ENCODE data around the gene KCNG2. TPM values are rescaled to one million over a fixed set of nuclear protein-coding genes. Genes with fewer than 3 reads are reported as not detected.

The KCNG2 gene
- total and polyA plus RNA-seq, 10 of the 15 experiments (the other 5 are each of a cell fraction or from before 2014, with no cell fraction given), result 0.20 to 0.23 TPM; not detected in 8

- TF ChIP-seq, protein P1, sequence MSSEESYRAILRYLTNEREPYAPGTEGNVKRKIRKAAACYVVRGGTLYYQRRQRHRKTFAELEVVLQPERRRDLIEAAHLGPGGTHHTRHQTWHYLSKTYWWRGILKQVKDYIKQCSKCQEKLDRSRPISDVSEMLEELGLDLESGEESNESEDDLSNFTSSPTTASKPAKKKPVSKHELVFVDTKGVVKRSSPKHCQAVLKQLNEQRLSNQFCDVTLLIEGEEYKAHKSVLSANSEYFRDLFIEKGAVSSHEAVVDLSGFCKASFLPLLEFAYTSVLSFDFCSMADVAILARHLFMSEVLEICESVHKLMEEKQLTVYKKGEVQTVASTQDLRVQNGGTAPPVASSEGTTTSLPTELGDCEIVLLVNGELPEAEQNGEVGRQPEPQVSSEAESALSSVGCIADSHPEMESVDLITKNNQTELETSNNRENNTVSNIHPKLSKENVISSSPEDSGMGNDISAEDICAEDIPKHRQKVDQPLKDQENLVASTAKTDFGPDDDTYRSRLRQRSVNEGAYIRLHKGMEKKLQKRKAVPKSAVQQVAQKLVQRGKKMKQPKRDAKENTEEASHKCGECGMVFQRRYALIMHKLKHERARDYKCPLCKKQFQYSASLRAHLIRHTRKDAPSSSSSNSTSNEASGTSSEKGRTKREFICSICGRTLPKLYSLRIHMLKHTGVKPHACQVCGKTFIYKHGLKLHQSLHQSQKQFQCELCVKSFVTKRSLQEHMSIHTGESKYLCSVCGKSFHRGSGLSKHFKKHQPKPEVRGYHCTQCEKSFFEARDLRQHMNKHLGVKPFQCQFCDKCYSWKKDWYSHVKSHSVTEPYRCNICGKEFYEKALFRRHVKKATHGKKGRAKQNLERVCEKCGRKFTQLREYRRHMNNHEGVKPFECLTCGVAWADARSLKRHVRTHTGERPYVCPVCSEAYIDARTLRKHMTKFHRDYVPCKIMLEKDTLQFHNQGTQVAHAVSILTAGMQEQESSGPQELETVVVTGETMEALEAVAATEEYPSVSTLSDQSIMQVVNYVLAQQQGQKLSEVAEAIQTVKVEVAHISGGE (CRISPR knock-in tag; IDR thresholded peaks at IDR 0.05), result no peak
- TF ChIP-seq CHD4 (IDR thresholded peaks at IDR 0.05) (no peak), NFIC (IDR thresholded peaks at IDR 0.05; ENCODE audit: low read depth, low read length) (no peak), TCF12 (IDR thresholded peaks at IDR 0.05; ENCODE audit: low read depth, low read length) (no peak)
Observed at GRCh38 chr18:79871481-79872091, 73.8 kb downstream of the KCNG2 start (continued).

DNA sequence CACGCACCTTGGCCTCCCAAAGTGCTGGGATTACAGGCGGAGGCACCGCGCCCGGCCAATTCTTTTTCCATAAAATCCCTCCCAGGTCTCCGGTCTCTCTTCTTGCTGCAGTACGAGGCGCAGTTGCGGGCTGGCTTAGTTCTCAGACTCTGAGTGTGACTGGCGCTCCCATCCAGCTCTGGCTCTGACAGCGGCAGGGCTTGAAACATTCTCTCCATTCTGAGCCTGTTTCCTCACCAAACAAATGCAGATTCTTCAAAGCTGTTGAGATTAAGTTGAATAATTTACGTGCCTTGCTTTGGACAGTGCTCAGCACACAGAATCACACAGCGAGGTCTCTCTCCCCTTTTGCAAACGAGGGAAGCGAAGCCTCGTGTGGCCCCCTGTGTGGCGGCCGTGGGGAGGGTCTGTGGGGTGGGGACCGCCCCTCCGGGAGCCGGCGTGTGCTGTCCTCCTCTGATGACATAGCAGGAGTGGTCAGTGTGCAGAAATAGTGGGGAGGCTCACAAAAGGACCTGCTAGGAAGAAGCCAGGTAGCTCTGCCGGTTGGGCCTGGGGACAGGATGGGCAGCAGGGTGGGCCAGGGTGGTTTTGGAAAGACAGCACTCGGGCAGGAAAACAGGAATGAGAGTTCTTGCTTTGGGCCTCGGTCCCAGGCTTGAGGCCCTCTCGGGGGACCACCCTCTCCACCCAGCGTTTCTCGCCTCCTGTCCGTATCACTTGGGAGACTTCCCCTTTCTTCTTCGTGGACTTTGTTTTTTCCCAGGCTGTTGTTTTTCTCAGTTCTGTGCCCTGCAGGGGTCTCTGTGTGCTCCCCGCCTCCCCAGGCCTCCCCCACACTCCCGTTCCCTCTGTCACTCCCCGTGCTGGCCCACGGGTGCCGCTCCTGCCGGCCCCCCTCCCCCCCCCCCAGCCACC lies 75.0 kb downstream of the KCNG2 start:
- ATAC-seq (no peak), DNase-seq (ENCODE audit: low read depth, low spot score) (no peak), FAIRE-seq (no peak)
- Histone ChIP-seq H2AFZ (ENCODE audit: control insufficient read depth, low read depth, low read length) (no peak overlapping the region), H3K4me3 (no peak overlapping the region), H3K9ac (ENCODE audit: control insufficient read depth, insufficient read depth, low read length) (no peak overlapping the region), H3K27ac (ENCODE audit: control insufficient read depth, insufficient read depth) (no peak overlapping the region), H4K20me1 (ENCODE audit: control insufficient read depth, insufficient read depth) (no peaks in the 10 kb centered on the region), H3K36me3 (ENCODE audit: control insufficient read depth in 2 of 2, insufficient read depth in 2 of 2, low read length in 1 of 2) (no peaks in the 10 kb centered on the region), H3K9me3 (replicated peaks; ENCODE audit: control insufficient read depth, insufficient read depth, low read length) (no peaks in the 10 kb centered on the region; the same call in 2 of the 3 replicates), H3K79me2 (ENCODE audit: control insufficient read depth, insufficient read depth, low read length) (no peaks in the 10 kb centered on the region), H3K27me3 (replicated peaks in 1 of 2; ENCODE audit: control insufficient read depth in 2 of 2, insufficient read depth in 2 of 2, low read length in 1 of 2) (no peaks in the 10 kb centered on the region), H3K4me2 (ENCODE audit: control insufficient read depth, insufficient read depth) (no peak overlapping the region), H3K4me1 (ENCODE audit: control insufficient read depth, insufficient read depth, low read length) (no peaks in the 10 kb centered on the region)
- ChIA-PET SMC1A (ENCODE audit: uncharacterized antibody, unreplicated experiment) (no interaction called here), RAD21 (ENCODE audit: unreplicated experiment) (no interaction called here), POLR2A (interaction anchor here (0.6 kb wide), 1 partner anchor 190 kb away, joined by 3 read pairs; no protein-coding TSS in a partner anchor), CTCF (no interaction called here)
- no TSS peak for BruUV-seq (replicated peaks)
- intact Hi-C loops (cut with micrococcal nuclease; ENCODE audit: unreplicated experiment), result no loop called here
- 54% methylated on average over 19 of the region's 36 CpGs for WGBS (ENCODE audit: insufficient coverage, insufficient replicate concordance, low lambda C conversion rate, missing lambda C conversion rate)
- no peak for TF ChIP-seq IKZF1 (conservative IDR thresholded peaks at IDR 0.05)
- in situ Hi-C loops (cut with MboI), result no loop called here

Data from GM12878 (cell line).